ENCODE data around the gene MAP6.

MAP6 gene

DNA sequence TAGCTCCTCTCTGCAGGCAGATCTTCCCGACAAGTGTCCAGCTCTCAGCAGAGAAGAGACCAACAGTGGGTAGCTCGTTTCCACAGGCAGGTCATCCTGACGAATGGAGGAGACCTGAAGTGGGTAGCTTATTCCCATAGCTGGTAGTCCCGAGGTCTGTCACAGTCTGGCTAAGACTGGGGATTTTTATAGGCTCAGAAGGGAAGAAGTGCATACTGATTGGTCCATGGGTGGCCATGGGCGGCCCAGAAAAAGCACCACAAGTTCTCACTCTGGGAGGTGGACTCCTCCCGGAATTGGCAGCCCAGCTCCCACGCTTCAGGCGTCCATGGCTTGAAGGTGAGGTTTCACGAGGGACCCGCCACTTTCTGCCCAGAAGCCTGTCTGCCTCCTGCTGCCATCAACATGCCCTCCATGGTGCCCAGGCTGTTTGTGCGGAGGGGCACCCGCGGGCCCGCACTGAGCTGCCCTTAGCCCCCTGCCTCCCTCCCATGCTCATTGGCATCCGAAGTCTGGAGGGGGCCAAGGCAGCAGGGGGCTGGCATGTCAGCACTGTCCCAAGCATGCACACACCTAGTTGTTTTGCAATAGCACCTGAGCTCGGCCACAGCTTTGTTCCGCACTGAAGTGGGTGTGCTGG lies 9.9 kb upstream of the MAP6 start:
- no peak for ATAC-seq
- TF ChIP-seq, protein P1, sequence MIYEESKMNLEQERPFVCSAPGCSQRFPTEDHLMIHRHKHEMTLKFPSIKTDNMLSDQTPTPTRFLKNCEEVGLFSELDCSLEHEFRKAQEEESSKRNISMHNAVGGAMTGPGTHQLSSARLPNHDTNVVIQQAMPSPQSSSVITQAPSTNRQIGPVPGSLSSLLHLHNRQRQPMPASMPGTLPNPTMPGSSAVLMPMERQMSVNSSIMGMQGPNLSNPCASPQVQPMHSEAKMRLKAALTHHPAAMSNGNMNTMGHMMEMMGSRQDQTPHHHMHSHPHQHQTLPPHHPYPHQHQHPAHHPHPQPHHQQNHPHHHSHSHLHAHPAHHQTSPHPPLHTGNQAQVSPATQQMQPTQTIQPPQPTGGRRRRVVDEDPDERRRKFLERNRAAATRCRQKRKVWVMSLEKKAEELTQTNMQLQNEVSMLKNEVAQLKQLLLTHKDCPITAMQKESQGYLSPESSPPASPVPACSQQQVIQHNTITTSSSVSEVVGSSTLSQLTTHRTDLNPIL (CRISPR knock-in tag; IDR thresholded peaks at IDR 0.05; ENCODE audit: low read depth), result no peak
- TF ChIP-seq TOX (CRISPR knock-in tag; IDR thresholded peaks at IDR 0.05; ENCODE audit: borderline replicate concordance) (no peak), PPARA (CRISPR knock-in tag; IDR thresholded peaks at IDR 0.05; ENCODE audit: borderline replicate concordance) (no peak), ZNF70 (CRISPR knock-in tag; IDR thresholded peaks at IDR 0.05) (no peak), ARNTL (CRISPR knock-in tag; IDR thresholded peaks at IDR 0.05; ENCODE audit: borderline replicate concordance, low read depth) (no peak), ZNF8 (CRISPR knock-in tag; IDR thresholded peaks at IDR 0.05) (no peak), CSDC2 (CRISPR knock-in tag; IDR thresholded peaks at IDR 0.05) (no peak), TCF4 (CRISPR knock-in tag; IDR thresholded peaks at IDR 0.05; ENCODE audit: borderline replicate concordance) (no peak), ESRRG (CRISPR knock-in tag; IDR thresholded peaks at IDR 0.05) (no peak), ZFP30 (CRISPR knock-in tag; IDR thresholded peaks at IDR 0.05) (no peak), BACH2 (CRISPR knock-in tag; IDR thresholded peaks at IDR 0.05; ENCODE audit: borderline replicate concordance) (no peak)

- no peak for TF ChIP-seq ZFP3 (CRISPR knock-in tag; IDR thresholded peaks at IDR 0.05)
- TF ChIP-seq TCF4 (CRISPR knock-in tag; IDR thresholded peaks at IDR 0.05; ENCODE audit: borderline replicate concordance), result no peak
- no peak for TF ChIP-seq GLIS3 (CRISPR knock-in tag; IDR thresholded peaks at IDR 0.05)
- TF ChIP-seq ZC3H10 (CRISPR knock-in tag; IDR thresholded peaks at IDR 0.05), result no peak
- no peak for TF ChIP-seq TOX (CRISPR knock-in tag; IDR thresholded peaks at IDR 0.05; ENCODE audit: borderline replicate concordance)
- TF ChIP-seq ESRRG (CRISPR knock-in tag; IDR thresholded peaks at IDR 0.05), result no peak
- TF ChIP-seq ZNF565 (CRISPR knock-in tag; conservative IDR thresholded peaks at IDR 0.05; ENCODE audit: low read depth), result no peak
- TF ChIP-seq ARNTL (CRISPR knock-in tag; IDR thresholded peaks at IDR 0.05; ENCODE audit: borderline replicate concordance, low read depth), result no peak
- TF ChIP-seq ISL1 (CRISPR knock-in tag; IDR thresholded peaks at IDR 0.05), result no peak
- TF ChIP-seq PPARA (CRISPR knock-in tag; IDR thresholded peaks at IDR 0.05; ENCODE audit: borderline replicate concordance), result no peak
- TF ChIP-seq RARB (CRISPR knock-in tag; IDR thresholded peaks at IDR 0.05), result no peak
- no peak for ATAC-seq
Measured at GRCh38 chr11:75677909-75678308, 9.1 kb upstream of the MAP6 start.

- no peak for TF ChIP-seq CSRNP3 (CRISPR knock-in tag; IDR thresholded peaks at IDR 0.05)
- TF ChIP-seq, protein P2, sequence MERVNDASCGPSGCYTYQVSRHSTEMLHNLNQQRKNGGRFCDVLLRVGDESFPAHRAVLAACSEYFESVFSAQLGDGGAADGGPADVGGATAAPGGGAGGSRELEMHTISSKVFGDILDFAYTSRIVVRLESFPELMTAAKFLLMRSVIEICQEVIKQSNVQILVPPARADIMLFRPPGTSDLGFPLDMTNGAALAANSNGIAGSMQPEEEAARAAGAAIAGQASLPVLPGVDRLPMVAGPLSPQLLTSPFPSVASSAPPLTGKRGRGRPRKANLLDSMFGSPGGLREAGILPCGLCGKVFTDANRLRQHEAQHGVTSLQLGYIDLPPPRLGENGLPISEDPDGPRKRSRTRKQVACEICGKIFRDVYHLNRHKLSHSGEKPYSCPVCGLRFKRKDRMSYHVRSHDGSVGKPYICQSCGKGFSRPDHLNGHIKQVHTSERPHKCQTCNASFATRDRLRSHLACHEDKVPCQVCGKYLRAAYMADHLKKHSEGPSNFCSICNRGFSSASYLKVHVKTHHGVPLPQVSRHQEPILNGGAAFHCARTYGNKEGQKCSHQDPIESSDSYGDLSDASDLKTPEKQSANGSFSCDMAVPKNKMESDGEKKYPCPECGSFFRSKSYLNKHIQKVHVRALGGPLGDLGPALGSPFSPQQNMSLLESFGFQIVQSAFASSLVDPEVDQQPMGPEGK (CRISPR knock-in tag; IDR thresholded peaks at IDR 0.05; ENCODE audit: borderline replicate concordance), result no peak
- no peak for TF ChIP-seq CSDC2 (CRISPR knock-in tag; IDR thresholded peaks at IDR 0.05)
- TF ChIP-seq, protein P3, sequence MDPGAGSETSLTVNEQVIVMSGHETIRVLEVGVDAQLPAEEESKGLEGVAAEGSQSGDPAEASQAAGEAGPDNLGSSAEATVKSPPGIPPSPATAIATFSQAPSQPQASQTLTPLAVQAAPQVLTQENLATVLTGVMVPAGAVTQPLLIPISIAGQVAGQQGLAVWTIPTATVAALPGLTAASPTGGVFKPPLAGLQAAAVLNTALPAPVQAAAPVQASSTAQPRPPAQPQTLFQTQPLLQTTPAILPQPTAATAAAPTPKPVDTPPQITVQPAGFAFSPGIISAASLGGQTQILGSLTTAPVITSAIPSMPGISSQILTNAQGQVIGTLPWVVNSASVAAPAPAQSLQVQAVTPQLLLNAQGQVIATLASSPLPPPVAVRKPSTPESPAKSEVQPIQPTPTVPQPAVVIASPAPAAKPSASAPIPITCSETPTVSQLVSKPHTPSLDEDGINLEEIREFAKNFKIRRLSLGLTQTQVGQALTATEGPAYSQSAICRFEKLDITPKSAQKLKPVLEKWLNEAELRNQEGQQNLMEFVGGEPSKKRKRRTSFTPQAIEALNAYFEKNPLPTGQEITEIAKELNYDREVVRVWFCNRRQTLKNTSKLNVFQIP (CRISPR knock-in tag; IDR thresholded peaks at IDR 0.05; ENCODE audit: borderline replicate concordance, low read depth), result no peak
- no peak for TF ChIP-seq SNAI2 (CRISPR knock-in tag; IDR thresholded peaks at IDR 0.05)
- TF ChIP-seq ZFP3 (CRISPR knock-in tag; IDR thresholded peaks at IDR 0.05), result no peak
- no peak for TF ChIP-seq ZC3H10 (CRISPR knock-in tag; IDR thresholded peaks at IDR 0.05)
- TF ChIP-seq ZNF8 (CRISPR knock-in tag; IDR thresholded peaks at IDR 0.05), result no peak
- TF ChIP-seq RARB (CRISPR knock-in tag; IDR thresholded peaks at IDR 0.05), result no peak
- TF ChIP-seq ISL1 (CRISPR knock-in tag; IDR thresholded peaks at IDR 0.05), result no peak
- no peak for TF ChIP-seq ARNTL (CRISPR knock-in tag; IDR thresholded peaks at IDR 0.05; ENCODE audit: borderline replicate concordance, low read depth)
- no peak for TF ChIP-seq ZFP30 (CRISPR knock-in tag; IDR thresholded peaks at IDR 0.05)
- TF ChIP-seq TCF4 (CRISPR knock-in tag; IDR thresholded peaks at IDR 0.05; ENCODE audit: borderline replicate concordance), result no peak
- no peak for TF ChIP-seq TOX (CRISPR knock-in tag; IDR thresholded peaks at IDR 0.05; ENCODE audit: borderline replicate concordance)
- no peak for TF ChIP-seq ESRRG (CRISPR knock-in tag; IDR thresholded peaks at IDR 0.05)
- no peak for ATAC-seq
Measured at GRCh38 chr11:75677275-75677674, 8.4 kb upstream of the MAP6 start.

Measured in SK-N-SH treated with all-trans-retinoic acid at 6 μM for 48 hours (cell line).